ENCODE data around the gene PPP2R5C.

DNA sequence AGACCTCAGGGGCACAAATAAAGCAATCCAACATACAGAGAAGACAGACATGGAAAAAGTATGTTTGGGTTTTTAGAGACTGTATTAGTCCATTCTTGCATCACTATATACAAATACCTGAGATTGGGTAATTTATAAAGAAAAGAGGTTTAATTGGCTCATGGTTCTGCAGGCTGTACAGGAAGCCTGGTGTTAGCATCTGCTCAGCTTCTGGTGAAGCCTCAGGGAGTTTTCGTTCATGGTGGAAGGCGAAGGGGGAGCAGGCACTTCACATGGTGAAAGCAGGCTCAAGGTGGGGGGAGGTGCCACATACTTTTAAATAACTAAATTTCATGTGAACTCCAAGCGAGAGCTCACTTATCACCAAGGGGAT is 3.7 kb upstream of the PPP2R5C start:
- TF ChIP-seq, protein P1, sequence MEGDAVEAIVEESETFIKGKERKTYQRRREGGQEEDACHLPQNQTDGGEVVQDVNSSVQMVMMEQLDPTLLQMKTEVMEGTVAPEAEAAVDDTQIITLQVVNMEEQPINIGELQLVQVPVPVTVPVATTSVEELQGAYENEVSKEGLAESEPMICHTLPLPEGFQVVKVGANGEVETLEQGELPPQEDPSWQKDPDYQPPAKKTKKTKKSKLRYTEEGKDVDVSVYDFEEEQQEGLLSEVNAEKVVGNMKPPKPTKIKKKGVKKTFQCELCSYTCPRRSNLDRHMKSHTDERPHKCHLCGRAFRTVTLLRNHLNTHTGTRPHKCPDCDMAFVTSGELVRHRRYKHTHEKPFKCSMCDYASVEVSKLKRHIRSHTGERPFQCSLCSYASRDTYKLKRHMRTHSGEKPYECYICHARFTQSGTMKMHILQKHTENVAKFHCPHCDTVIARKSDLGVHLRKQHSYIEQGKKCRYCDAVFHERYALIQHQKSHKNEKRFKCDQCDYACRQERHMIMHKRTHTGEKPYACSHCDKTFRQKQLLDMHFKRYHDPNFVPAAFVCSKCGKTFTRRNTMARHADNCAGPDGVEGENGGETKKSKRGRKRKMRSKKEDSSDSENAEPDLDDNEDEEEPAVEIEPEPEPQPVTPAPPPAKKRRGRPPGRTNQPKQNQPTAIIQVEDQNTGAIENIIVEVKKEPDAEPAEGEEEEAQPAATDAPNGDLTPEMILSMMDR (conservative IDR thresholded peaks at IDR 0.05; ENCODE audit: low read depth, low read length): no peak
- TF ChIP-seq EZH2 (IDR thresholded peaks at IDR 0.05; ENCODE audit: low read length, unreplicated experiment) (no peak), EZH2phosphoT487 (IDR thresholded peaks at IDR 0.05; ENCODE audit: borderline replicate concordance, low read length) (no peak)
